D721Med (cell line): ENCODE measurements around the gene KLK1.

Experiments
- DNase-seq: peaks from one replicate; pipeline ENCODE4 v3.0.0; 2011; ENCODE audit warnings: low spot score; ENCODE audit not compliant: insufficient read length
- FAIRE-seq: peaks from 2 replicates; lab custom pipeline; 2011; peaks lifted over from hg19 to GRCh38; lab: Jason Lieb, UNC
- TF ChIP-seq, protein P1 (sequence below): IDR thresholded peaks from 2 replicates; pipeline ENCODE4 v1.5.1; 2012; ENCODE audit warnings: mild to moderate bottlenecking, control low read depth; ENCODE audit not compliant: insufficient read depth; ENCODE audit errors: missing control alignments

Gene KLK1

DNA sequence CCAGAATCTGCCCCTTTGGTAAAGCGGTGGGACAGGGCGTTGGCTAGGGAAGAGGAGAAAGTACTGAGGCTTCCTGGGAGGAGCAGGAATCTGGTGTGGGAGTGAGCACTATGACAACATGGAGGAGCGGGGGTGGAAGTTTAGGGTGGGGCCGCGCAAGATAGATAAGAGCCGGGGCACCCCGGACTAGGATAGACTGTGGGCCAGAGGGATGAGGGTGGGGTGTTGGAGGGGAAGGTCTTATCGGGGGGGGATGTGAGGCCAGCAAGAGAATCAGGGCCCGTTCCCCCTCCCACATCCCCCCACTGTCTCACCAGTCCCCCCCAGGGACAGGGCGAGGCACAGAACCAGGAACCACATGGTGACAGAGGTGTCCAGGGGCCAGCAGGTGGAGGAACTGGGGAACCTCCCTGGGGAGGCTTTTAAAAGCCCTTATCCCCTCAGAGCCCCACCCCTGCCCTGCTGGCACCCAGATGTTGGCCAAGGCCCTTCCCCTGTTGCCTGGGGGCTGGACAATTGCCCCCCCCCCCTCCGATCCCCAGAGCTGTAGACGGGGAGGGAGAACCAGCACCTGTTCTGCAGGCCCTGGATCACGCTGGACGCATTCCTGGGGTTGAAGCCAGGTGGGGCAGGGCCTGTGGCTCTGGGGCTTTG, at the start of gene KLK1:
KLK1 (minus strand) TSS at position 399 of the 654 bp plus-strand sequence; CDS start at position 360, 39 bp downstream.
- FAIRE-seq (no peak), DNase-seq (peak; percentile 11)
- TF ChIP-seq, protein P1, sequence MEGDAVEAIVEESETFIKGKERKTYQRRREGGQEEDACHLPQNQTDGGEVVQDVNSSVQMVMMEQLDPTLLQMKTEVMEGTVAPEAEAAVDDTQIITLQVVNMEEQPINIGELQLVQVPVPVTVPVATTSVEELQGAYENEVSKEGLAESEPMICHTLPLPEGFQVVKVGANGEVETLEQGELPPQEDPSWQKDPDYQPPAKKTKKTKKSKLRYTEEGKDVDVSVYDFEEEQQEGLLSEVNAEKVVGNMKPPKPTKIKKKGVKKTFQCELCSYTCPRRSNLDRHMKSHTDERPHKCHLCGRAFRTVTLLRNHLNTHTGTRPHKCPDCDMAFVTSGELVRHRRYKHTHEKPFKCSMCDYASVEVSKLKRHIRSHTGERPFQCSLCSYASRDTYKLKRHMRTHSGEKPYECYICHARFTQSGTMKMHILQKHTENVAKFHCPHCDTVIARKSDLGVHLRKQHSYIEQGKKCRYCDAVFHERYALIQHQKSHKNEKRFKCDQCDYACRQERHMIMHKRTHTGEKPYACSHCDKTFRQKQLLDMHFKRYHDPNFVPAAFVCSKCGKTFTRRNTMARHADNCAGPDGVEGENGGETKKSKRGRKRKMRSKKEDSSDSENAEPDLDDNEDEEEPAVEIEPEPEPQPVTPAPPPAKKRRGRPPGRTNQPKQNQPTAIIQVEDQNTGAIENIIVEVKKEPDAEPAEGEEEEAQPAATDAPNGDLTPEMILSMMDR, result no peak

GRCh38 chr19:50873056-50873455, 49.5 kb upstream of the KLK1 start, which contains the start of gene KLK2:
TSS of gene KLK2 (plus strand) at chr19:50873439. CDS start at chr19:50873474, 35 bp downstream.
- DNase-seq (no peak), FAIRE-seq (no peak)
- TF ChIP-seq, protein P1, result no peak

DNA sequence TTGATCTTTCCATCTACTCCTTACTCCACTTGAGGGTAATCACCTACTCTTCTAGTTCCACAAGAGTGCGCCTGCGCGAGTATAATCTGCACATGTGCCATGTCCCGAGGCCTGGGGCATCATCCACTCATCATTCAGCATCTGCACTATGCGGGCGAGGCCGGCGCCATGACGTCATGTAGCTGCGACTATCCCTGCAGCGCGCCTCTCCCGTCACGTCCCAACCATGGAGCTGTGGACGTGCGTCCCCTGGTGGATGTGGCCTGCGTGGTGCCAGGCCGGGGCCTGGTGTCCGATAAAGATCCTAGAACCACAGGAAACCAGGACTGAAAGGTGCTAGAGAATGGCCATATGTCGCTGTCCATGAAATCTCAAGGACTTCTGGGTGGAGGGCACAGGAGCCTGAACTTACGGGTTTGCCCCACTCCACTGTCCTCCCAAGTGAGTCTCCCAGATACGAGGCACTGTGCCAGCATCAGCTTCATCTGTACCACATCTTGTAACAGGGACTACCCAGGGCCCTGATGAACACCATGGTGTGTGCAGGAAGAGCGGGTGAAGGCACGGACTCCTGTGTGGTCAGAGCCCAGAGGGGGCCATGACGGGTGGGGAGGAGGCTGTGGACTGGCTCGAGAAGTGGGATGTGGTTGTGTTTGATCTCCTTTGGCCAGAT, 47.0 kb upstream of the KLK1 start:
- DNase-seq, result no peak
- no peak for FAIRE-seq
- TF ChIP-seq, protein P1, result no peak

- TF ChIP-seq, protein P1, result no peak
- FAIRE-seq (no peak), DNase-seq (no peak)
Measured at GRCh38 chr19:50869479-50869878, 45.9 kb upstream of the KLK1 start.

GRCh38 chr19:50861496-50862286, 38.1 kb upstream of the KLK1 start:
- DNase-seq (no peak), FAIRE-seq (no peak)
- TF ChIP-seq, protein P1, result no peak

DNA sequence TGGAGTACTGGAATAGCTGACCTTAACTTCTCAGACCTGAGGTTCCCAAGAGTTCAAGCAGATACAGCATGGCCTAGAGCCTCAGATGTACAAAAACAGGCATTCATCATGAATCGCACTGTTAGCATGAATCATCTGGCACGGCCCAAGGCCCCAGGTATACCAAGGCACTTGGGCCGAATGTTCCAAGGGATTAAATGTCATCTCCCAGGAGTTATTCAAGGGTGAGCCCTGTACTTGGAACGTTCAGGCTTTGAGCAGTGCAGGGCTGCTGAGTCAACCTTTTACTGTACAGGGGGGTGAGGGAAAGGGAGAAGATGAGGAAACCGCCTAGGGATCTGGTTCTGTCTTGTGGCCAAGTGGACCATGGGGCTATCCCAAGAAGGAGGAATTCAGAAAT, 37.4 kb upstream of the KLK1 start:
- TF ChIP-seq, protein P1, result no peak
- no peak for DNase-seq
- FAIRE-seq, result no peak
